IPS-NIHi7 (cell line): Measurements from ENCODE around the gene MSLN.
A peak's percentile ranks its signal among the peaks of the same experiment; 100 is the strongest.
"Not testable (repeated sequence)": the region's sequence is repeated elsewhere in the genome, so short reads cannot be mapped to it uniquely, and the experiment has no call there.

Experiments used
- DNase-seq: peaks from one replicate; pipeline ENCODE4 v3.0.0; 2012; ENCODE audit warnings: mixed read lengths; ENCODE audit errors: extremely low spot score

Gene MSLN

DNA sequence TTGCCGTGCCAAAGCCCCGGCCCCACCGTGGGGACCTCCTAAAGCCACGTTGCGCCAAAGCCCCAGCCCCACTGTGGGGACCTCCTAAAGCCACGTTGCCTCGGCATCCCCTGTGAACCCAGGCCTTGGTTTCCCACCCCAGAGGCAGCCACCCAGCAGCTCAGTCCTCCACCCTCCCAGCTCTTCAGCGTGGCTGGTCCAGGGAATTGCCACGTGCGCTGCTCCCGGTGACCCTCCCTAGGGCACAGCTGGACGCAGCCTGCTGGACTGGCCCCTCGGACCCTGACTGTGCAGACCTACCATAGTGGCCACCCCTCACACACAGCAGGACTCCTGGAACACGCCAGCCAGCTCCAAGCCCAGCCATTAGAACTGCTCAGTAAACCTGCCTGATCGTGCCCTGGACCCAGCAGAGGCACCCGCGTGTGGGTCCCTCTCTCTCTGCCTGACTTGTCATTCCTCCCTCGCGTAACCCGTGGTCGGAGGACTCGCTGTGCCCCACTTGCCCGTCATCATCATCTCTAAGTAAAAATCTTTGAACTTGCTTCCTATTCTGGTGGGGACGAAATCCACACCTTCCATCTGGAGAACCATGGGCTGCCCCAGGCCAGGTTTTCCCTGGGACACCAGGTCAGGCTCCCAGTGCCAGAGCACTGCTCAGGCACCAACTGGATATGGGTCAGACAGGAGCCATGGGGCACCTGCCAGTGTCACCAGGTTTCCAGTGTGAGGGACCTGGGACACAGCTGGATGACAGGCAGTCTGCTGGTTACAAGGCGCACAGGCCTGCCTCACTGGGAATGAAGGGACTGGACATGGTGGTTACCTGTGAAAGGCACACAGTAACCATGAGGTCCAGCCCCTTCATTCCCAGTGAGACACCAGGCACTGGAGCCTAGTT is 25.3 kb upstream of the MSLN start:
- no peak for DNase-seq

GRCh38 chr16:735982-736453 is 24.5 kb upstream of the MSLN start:
- no peak for DNase-seq

DNA sequence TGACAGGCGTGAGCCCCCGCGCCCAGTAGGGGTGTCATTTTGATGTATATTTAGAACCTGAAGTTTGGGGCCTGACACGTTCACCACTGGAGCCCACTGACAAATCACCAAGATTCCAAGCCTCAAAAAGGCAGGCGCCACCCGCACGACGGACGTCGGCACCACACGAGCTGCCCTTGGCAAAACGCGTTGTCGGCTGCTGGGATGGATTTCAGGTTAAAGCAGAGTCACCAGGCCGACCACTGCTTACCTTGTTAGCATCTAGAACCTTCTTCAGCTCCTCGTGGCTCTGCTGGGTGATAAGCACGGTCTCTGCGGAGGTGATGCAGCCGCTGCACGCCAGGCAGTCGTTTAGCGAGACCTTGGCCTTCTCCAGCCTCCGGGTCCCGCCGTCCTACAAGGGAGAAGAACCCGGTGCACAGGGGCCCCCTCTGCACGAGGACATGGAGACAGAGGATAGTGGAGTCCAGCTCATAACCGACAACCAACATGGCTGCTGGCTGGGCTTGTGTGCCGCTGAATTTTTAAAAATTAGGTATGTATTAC is 23.5 kb upstream of the MSLN start:
- no peak for DNase-seq

GRCh38 chr16:739560-740458 is 20.7 kb upstream of the MSLN start:
- no peak for DNase-seq

- DNase-seq, result no peak
Observed at GRCh38 chr16:740459-740763, 20.1 kb upstream of the MSLN start.

- DNase-seq, result peak; percentile 96
Observed at GRCh38 chr16:740764-741505, 19.6 kb upstream of the MSLN start, which contains the start of gene CIAO3. Gene CIAO3 (minus strand): TSS chr16:740997. CDS start chr16:740985, 12 bp downstream.

DNA sequence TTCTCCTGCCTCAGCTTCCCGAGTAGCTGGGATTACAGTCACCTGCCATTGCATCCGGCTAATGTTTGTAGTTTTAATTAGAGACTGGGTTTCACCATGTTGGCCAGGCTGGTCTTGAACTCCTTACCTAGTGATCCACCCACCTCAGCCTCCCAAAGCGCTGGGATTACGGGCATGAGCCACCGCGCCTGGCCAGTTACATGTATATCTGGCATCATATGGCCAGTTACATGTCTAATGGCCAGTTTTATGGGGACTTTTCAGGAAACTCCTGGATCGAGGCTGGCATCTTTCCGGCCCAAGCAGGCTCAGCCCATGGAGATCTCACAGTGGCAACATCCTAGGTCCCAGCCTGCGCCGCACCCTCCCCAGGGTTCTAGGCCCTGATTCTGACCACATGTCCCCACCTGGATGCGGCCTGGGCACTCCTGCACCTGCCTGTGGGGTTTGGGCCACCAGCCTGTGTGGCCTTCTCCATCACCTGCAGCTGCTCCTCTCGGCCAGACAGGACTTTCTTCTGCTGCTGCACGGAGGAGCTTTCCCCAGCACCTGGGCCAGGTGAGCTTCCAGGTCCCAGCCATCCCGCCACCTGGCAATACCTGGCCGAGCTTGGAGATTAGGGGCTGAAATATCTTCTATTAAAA is 18.4 kb upstream of the MSLN start:
- no peak for DNase-seq

DNA sequence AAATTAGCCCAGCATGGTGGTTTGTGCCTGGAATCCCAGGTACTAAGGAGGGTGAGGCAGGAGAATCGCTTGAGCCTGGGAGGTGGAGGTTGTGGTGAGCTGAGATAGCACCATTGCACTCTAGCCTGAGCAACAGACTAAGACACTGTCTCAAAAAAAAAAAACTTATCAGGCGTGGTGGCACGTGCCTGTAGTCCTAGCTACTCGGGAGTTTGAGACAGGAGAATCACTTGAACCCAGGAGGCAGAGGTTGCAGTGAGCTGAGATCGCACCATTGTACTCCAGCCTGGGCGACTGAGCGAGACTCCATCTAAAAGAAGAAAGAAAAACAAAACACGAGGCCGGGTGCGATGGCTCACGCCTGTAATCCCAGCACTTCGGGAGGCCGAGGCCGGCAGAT is 17.6 kb upstream of the MSLN start:
- not testable (repeated sequence) for DNase-seq

GRCh38 chr16:743794-744500 is 16.6 kb upstream of the MSLN start:
- no peak for DNase-seq

DNA sequence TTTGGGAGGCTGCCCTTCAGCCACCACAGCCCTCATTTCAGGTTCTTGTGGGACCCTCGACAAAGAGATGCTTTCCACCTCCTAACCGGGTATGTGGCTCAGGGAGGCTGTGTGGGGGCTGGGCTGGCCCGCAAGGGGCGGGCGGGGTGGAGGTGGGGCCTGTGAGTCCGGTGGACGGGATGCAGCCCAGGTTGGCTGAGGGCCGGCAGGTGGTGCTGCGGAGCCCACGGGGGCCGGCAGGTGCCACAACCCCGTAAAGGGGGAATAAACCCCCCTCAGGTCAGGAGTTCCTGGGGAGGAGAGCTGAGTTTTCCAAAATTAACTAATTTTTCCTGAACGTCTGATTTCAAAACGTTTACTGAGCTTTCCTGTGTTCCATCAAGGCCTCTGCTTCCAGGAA is 14.8 kb upstream of the MSLN start:
- peak; percentile 95 for DNase-seq

- no peak for DNase-seq
Observed at GRCh38 chr16:746637-747036, 13.9 kb upstream of the MSLN start.

- DNase-seq, result no peak
Observed at GRCh38 chr16:747978-748746, 12.4 kb upstream of the MSLN start.

DNA sequence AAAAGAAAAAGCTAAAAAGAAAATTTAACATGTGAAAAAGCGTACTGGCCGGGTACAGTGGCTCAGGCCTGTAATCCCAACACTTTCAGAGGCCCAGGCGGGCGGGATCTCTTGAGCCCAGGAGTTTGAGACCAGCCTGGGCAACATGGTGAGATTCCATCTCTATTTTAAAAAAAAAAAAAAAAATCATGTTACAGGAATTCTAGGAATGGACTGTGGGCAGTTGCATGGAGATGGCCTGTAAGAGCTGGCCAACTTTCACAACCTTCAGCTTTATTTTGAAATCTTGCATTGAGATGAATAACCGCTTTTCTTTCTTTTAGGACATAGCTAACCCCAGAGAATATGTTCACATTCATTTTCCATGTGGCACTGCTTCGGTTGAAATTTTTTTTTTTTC is 11.5 kb upstream of the MSLN start:
- DNase-seq, result no peak

DNA sequence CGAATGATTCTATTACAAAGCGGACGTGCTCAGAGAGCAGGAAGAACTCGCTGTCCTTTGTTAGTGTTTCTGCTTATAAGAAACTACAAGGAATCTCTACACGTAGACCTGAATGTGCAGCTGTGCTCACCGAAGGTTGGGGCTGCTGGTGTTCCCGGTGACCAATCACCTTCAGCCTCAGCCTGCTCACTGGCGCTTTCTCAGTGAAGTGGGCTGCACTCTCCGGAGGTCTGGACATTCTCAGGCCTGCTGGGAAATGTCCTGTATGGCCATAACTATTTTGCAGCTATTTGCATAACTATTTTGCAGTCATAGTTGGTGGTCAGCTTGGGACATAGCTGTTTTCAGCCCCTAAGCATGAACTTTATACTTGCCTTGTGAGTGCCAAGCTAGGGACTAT is 10.0 kb upstream of the MSLN start:
- no peak for DNase-seq

GRCh38 chr16:751152-752006 is 9.2 kb upstream of the MSLN start:
- no peak for DNase-seq

DNA sequence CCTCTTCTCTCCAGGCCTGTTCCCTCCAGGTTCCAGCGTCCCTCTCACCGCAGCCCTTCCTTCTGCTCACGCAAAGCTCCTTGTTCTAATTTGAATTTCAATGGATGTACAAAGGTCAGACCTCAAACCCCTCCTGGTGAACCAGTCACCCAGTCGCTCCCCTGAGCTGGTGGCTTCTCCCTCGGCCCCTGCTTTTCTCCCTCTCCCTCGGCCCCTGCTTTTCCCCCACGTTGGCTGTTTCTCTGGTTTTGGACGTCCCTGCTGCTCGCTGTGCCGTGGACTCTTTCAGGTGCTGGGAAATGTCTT is 8.6 kb upstream of the MSLN start:
- peak; percentile 33 for DNase-seq

- not testable (repeated sequence) for DNase-seq
Observed at GRCh38 chr16:754121-754607, 6.4 kb upstream of the MSLN start.

DNA sequence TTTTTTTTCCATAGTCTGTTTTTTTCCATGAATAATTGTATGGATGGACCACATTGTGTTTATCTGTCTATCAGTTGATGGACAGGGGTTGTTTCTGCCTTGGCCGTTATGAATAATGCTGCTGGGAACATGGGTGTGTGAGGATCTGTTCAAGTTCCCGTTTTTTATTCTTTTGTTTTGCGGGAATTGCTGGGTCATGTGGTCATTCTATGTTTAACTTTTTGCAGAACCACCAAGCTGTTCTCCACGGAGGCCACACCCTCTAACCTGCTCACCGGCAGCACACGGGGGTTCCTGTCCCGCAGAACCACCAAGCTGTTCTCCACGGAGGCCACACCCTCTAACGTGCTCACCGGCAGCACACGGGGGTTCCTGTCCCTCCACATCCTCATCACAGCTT is 5.9 kb upstream of the MSLN start:
- no peak for DNase-seq

DNA sequence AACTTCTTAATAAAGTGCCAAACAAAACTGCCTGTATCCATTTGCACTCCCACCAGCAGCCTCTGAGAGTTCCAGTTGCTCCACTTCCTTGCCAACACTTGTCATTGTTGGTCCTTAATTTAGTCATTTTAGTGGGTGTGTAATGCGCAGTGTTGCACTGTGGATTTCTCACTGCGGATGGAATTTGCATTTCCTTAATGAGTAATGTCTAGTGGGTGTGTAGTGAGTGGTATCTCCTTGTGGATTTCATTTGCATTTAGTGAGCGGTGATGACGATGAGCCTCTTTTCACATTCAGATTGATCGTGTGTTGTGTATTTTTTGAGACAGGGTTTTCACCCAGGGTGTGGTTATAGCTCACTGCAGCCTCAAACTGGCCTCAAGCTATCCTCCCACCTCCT is 4.1 kb upstream of the MSLN start:
- no peak for DNase-seq
